GM18505 (cell line): Measurements from ENCODE around the gene MCC.
"Not testable (repeated sequence)": the region's sequence is repeated elsewhere in the genome, so short reads cannot be mapped to it uniquely, and the experiment has no call there.

Source experiments
- ATAC-seq: cut with Tn5 transposase; IDR thresholded peaks from one replicate; pipeline ENCODE4 v1.9.1; 2021; ENCODE audit not compliant: unreplicated experiment
- POLR2A ChIP-seq: IDR thresholded peaks from 4 replicates; pipeline ENCODE4 v1.6.1; 2011; ENCODE audit warnings: borderline replicate concordance; ENCODE audit not compliant: insufficient read depth, insufficient read length; ENCODE audit errors: extremely low read depth

MCC gene

GRCh38 chr5:113474100-113474728 lies 14.0 kb downstream of the MCC start:
- TF ChIP-seq POLR2A: no peak
- no peak for ATAC-seq

GRCh38 chr5:113463032-113463431 lies 25.2 kb downstream of the MCC start:
- TF ChIP-seq POLR2A: no peak
- no peak for ATAC-seq

GRCh38 chr5:113457106-113457505 lies 31.1 kb downstream of the MCC start:
- ATAC-seq: not testable (repeated sequence)

- ATAC-seq: no peak
These were observed 35.3 kb downstream of the MCC start for GRCh38 chr5:113452941-113453340.

GRCh38 chr5:113451797-113452196 lies 36.5 kb downstream of the MCC start:
- no peak for ATAC-seq
- no peak for TF ChIP-seq POLR2A

More at GRCh38 chr5:113452941-113453340, 35.3 kb downstream of the MCC start:
- no peak for TF ChIP-seq POLR2A

GRCh38 chr5:113450929-113451328 lies 37.3 kb downstream of the MCC start:
- ATAC-seq: no peak
- no peak for TF ChIP-seq POLR2A

GRCh38 chr5:113450462-113450861 lies 37.8 kb downstream of the MCC start:
- no peak for TF ChIP-seq POLR2A
- ATAC-seq: no peak

GRCh38 chr5:113448252-113448651 lies 40.0 kb downstream of the MCC start:
- ATAC-seq: no peak
- no peak for TF ChIP-seq POLR2A

GRCh38 chr5:113447498-113448050 lies 40.7 kb downstream of the MCC start:
- no peak for ATAC-seq
- no peak for TF ChIP-seq POLR2A

GRCh38 chr5:113446358-113446927 lies 41.8 kb downstream of the MCC start:
- no peak for ATAC-seq
- TF ChIP-seq POLR2A: no peak

- ATAC-seq: no peak
- no peak for TF ChIP-seq POLR2A
These were observed 51.1 kb downstream of the MCC start for GRCh38 chr5:113437111-113437510.

- ATAC-seq: no peak
- no peak for TF ChIP-seq POLR2A
These were observed 52.7 kb downstream of the MCC start for GRCh38 chr5:113435575-113435974.

- TF ChIP-seq POLR2A: no peak
- no peak for ATAC-seq
These were observed 53.4 kb downstream of the MCC start, which contains the start of gene TSSK1B for GRCh38 chr5:113434889-113435288. TSS of gene TSSK1B (minus strand) at chr5:113434989. CDS start at chr5:113434839, 150 bp downstream.

GRCh38 chr5:113433862-113434612 lies 54.2 kb downstream of the MCC start:
- no peak for ATAC-seq
- TF ChIP-seq POLR2A: no peak
